ENCODE measurements around the gene MYOCD. TPM values are rescaled to one million over a fixed set of nuclear protein-coding genes. Genes with fewer than 3 reads are reported as not detected.
A peak's percentile ranks its signal among the peaks of the same experiment; 100 is the strongest.

The MYOCD gene
- 1 to 10 TPM in 2 of 4 donors, under 1 TPM in 2; 0.29 to 1.9 (median 0.98) TPM for total RNA-seq

DNA sequence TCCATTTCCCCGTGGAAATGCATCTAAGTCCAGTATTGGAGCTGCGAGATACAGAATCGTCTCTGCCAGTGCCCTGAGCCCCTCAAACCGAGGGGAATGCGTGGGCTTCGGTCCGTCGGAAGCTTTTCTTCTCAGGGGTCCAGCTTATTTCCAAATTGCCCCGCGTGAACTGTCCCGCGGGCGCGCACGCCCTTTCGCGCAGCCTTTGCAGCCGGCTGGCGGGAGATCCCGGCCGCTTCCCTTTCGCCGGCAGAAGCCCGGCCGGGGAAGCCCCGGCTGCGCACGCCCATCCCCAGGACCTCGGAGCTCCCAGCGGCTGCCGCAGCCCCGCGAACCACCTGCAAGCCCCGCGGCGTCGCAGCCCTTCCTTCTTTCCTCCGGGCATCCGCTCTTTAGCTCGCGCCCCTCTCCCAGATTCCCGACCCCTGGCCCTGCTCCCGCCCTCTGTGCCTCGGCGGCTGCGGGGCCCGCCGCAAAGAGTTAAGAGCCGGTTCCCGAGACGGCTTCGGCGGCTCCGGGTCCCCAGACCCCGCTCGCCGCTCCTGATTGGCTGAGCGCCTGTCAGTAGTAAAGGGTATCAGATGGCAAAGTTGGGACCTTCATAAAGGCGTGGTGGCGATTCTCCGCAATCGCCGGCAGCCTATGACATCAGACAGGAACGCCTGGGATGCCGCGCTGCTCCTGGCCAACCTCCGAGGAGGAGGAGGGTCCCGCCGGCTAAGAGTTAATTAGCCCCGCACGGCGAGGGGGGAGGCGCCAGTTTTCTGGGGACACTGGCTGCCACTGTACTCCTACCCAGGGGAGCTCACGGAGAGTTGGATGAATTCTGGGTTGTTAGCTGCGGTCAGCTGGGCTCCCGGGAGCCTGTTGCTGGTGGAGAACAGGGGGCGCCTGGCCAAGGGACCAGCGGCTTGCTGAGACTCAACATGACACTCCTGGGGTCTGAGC is at the start of gene MYOCD:
Gene MYOCD, plus strand, starts transcription at position 628 of the 948 bp plus-strand sequence. Its CDS starts 299 bp downstream, at position 927.
- H3K4me1 ChIP-seq = peaks cover 3 to 10% of the 10 kb centered on the region in 2 donors
- intact Hi-C loops (cut with DNase I) = loop anchor here (5.0 to 10.0 kb wide), 3 partner anchors 121 to 408 kb away; no protein-coding TSS in a partner anchor
- TF ChIP-seq, protein P1, sequence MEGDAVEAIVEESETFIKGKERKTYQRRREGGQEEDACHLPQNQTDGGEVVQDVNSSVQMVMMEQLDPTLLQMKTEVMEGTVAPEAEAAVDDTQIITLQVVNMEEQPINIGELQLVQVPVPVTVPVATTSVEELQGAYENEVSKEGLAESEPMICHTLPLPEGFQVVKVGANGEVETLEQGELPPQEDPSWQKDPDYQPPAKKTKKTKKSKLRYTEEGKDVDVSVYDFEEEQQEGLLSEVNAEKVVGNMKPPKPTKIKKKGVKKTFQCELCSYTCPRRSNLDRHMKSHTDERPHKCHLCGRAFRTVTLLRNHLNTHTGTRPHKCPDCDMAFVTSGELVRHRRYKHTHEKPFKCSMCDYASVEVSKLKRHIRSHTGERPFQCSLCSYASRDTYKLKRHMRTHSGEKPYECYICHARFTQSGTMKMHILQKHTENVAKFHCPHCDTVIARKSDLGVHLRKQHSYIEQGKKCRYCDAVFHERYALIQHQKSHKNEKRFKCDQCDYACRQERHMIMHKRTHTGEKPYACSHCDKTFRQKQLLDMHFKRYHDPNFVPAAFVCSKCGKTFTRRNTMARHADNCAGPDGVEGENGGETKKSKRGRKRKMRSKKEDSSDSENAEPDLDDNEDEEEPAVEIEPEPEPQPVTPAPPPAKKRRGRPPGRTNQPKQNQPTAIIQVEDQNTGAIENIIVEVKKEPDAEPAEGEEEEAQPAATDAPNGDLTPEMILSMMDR (IDR thresholded peaks at IDR 0.05) = no peak
- no peak for TF ChIP-seq POLR2A (IDR thresholded peaks at IDR 0.05)

GRCh38 chr17:12616161-12616560 is 49.5 kb upstream of the MYOCD start:
- no peaks in the 10 kb centered on the region for H3K4me1 ChIP-seq
- no peak for DNase-seq
- WGBS, 2 donors = 86 to 96% methylated on average over 2 of the region's 2 CpGs
- intact Hi-C loops (cut with DNase I) = loop anchor here (10.0 kb wide), 1 partner anchor 71 kb away; no protein-coding TSS in a partner anchor
- H3K27ac ChIP-seq = no peak overlapping the region
- TF ChIP-seq, protein P1 (IDR thresholded peaks at IDR 0.05) = no peak
- no peak for TF ChIP-seq POLR2A (IDR thresholded peaks at IDR 0.05)
- no peaks in the 10 kb centered on the region for H3K36me3 ChIP-seq
- H3K27me3 ChIP-seq = no peaks in the 10 kb centered on the region
- H3K9me3 ChIP-seq = no peaks in the 10 kb centered on the region
- no peak overlapping the region for H3K4me3 ChIP-seq (replicated peaks in 1 of 3)

More for the DNA sequence above, at the start of gene MYOCD:
- Histone ChIP-seq H3K27ac (no peak within 1 kb of the TSS), H3K9me3 (no peaks in the 10 kb centered on the region), H3K4me3 (replicated peaks in 1 of 3) (peak within 1 kb of the TSS; percentile 14 to 41 (median 19)), H3K27me3 (peaks cover 3% of the 10 kb centered on the region), H3K36me3 (no peaks in the 10 kb centered on the region)
- WGBS, 2 donors = 2% methylated on average over 32 to 33 of the region's 78 CpGs
- peak; percentile 14 to 25 for DNase-seq

DNA sequence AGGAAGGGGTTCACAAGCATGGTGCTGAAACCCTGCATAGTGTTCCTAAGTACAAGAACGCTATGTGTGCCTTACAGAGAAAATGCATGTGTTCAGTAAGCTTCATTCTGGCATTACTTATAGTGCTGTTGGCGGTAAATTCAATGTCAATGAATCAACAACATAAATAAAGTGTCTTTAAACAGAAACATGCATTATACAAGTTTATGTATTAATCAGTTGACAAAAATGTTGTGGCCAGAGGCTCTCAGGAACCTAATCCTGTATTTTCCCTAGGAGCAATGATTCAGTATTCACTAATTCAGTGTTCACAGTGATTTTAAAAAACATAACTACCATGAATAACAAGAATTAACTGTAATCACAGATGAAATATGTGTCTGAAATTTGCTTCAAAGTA is 47.1 kb upstream of the MYOCD start:
- DNase-seq = no peak
- TF ChIP-seq POLR2A (IDR thresholded peaks at IDR 0.05) = no peak
- TF ChIP-seq, protein P1 (IDR thresholded peaks at IDR 0.05) = no peak
- Histone ChIP-seq H3K4me1 (no peaks in the 10 kb centered on the region), H3K4me3 (replicated peaks in 1 of 3) (no peak overlapping the region), H3K27ac (no peak overlapping the region), H3K36me3 (no peaks in the 10 kb centered on the region), H3K9me3 (no peaks in the 10 kb centered on the region), H3K27me3 (no peaks in the 10 kb centered on the region)
- 98 to 100% methylated on average over 2 of the region's 2 CpGs for WGBS, 2 donors
- intact Hi-C loops (cut with DNase I) = loop anchor here (10.0 kb wide), 1 partner anchor 74 kb away; no protein-coding TSS in a partner anchor

- Histone ChIP-seq H3K9me3 (no peaks in the 10 kb centered on the region), H3K36me3 (no peaks in the 10 kb centered on the region), H3K27me3 (no peaks in the 10 kb centered on the region), H3K27ac (no peak overlapping the region), H3K4me1 (no peaks in the 10 kb centered on the region), H3K4me3 (replicated peaks in 1 of 3) (no peak overlapping the region)
- TF ChIP-seq POLR2A (IDR thresholded peaks at IDR 0.05) = no peak
- TF ChIP-seq, protein P1 (IDR thresholded peaks at IDR 0.05) = no peak
- WGBS, 2 donors = 65 to 67% methylated on average over 7 of the region's 7 CpGs
- intact Hi-C loops (cut with DNase I) = loop anchor here (10.0 kb wide), 1 partner anchor 75 kb away; no protein-coding TSS in a partner anchor
- DNase-seq = no peak
These were observed 46.1 kb upstream of the MYOCD start for GRCh38 chr17:12619459-12620199.
